Endometrial microvascular endothelial cells (primary cell): ENCODE data around the gene EGF. TPM values are rescaled to one million over a fixed set of nuclear protein-coding genes. Genes with fewer than 3 reads are reported as not detected.
"Not testable (repeated sequence)": the region's sequence is repeated elsewhere in the genome, so short reads cannot be mapped to it uniquely, and the experiment has no call there.

ENCODE experiments used
- in situ Hi-C: cut with HindIII; loops from 2 replicates; pipeline ENCODE4 v1.10.0; 2017; ENCODE audit warnings: low sequenced_read_pairs, low pct_unique_long_range_greater_than_20kb; ENCODE audit errors: inconsistent ontology term
- total RNA-seq: library from RNA; depleted of rRNA; stranded (reverse); fragments of >200 nt; gene quantifications from one replicate; pipeline ENCODE4 v1.2.3, GENCODE V29; 2015; ENCODE audit errors: inconsistent ontology term

Gene EGF
- not detected for total RNA-seq

DNA sequence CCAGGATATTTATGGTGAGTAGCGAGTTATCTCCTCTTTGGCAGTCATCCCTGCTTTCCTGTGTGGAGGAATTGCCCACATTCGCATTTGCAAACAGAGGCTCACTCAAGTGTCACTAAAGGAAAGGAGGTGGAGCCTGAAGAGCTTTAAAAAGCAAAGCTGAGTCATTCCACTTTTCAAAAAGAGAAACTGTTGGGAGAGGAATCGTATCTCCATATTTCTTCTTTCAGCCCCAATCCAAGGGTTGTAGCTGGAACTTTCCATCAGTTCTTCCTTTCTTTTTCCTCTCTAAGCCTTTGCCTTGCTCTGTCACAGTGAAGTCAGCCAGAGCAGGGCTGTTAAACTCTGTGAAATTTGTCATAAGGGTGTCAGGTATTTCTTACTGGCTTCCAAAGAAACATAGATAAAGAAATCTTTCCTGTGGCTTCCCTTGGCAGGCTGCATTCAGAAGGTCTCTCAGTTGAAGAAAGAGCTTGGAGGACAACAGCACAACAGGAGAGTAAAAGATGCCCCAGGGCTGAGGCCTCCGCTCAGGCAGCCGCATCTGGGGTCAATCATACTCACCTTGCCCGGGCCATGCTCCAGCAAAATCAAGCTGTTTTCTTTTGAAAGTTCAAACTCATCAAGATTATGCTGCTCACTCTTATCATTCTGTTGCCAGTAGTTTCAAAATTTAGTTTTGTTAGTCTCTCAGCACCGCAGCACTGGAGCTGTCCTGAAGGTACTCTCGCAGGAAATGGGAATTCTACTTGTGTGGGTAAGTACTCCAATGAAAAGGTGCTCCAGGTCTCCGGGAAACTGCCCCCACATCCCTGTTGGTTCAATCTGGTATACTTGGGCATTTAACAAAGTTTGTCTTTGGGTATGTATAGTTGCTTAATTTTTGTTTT is at the start of gene EGF:
Gene EGF, plus strand, starts transcription at position 178 of the 890 bp plus-strand sequence. Its CDS starts 453 bp downstream, at position 631.
- in situ Hi-C loops = no loop called here

DNA sequence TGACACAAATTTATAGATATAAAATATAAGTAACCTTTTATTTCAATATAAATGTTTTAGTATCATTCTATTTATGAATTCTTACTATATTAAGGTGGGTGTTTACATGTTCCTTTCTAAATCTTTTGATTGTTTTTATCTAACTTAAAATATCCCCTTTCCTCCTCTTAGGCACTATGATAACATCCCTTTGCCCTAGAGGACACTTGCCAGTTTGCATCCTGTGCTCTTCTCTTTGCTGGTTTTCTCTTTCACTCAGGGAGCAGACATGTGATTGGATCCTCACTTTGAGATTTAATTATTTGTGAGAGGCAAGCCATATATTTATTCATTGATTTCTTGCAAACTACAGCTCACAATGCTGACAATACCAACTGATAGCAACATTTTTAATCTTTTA is 48.5 kb upstream of the EGF start:
- in situ Hi-C loops = no loop called here

GRCh38 chr4:109870061-109870460 is 42.6 kb upstream of the EGF start:
- in situ Hi-C loops = no loop called here

GRCh38 chr4:109872065-109872464 is 40.6 kb upstream of the EGF start:
- in situ Hi-C loops = no loop called here

GRCh38 chr4:109872950-109873656 is 39.6 kb upstream of the EGF start:
- in situ Hi-C loops = no loop called here

DNA sequence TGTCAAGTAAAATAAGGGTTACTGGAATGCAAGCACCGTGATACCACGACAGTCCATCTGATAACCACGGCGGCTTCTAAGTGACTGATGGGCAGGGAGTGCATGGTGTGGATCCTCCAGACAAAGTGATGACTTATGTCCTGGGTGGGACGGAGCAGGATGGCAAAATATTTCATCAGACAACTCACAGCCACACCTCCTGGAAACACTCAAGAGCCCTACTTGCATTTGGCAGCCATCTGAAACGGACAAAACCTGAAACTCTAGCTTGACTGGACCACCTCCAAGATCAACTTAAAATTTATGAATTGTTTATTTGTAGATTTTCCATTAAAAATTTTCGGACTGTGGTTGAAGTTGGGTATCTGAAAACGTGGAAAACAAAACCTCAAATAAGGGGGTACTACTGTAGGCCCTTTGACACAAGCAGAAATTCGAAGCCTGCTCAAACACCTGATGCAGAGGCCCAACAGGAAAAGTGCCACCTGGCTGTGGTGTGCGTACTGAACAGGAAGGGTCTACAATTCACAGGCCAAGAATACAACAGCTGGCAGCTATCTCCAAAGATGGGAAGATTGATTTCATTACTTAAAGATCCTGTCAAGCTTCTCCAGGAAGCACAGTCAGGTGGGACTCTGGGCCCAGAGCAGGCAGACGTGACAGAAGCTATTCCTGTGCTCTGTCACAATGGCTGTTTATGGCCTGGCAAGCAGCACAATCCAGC is 38.7 kb upstream of the EGF start:
- in situ Hi-C loops = no loop called here

GRCh38 chr4:109875106-109875505 is 37.6 kb upstream of the EGF start:
- in situ Hi-C loops = no loop called here

DNA sequence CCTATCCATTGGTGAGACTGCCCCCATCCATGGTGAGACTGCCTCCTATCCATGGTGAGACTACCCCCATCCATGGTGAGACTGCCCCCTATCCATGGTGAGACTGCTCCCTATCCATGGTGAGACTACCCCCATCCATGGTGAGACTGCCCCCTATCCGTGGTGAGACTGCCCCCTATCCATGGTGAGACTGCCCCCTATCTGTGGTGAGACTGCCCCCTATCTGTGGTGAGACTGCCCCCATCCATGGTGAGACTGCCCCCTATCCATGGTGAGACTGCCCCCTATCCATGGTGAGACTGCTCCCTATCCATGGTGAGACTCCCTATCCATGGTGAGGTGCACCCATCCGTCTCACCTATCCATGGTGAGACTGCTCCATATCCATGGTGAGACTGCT is 37.1 kb upstream of the EGF start:
- in situ Hi-C loops = not testable (repeated sequence)

DNA sequence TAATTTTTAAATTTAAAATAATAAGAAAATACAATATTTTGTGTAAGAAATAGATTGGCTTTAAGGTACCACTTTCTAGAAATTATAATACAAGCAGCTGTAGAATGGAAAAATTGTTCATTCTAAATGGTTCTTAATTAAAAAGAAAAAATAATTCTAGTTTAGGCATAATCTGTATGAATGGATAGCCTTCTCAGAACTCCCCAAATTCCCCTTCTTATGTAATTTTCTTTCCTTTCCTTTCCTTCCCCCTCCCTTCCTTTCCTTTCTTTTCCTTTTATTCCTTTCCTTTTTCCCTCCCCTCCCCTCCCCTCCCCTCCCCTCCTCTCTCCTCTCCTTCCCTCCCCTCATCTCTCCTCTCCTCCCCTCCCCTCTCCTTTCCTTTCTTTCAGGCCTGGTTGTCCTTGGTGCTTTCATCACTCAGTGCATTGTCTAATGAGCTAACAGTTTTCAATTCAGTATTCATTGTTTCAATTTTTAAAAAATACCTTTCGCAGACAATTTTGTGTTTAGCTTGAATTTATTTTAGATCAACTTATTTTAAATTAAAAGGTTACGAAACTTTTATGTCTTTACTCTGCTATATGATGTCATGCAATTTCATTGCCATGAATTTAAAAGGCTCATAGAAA is 35.9 kb upstream of the EGF start:
- in situ Hi-C loops = no loop called here

GRCh38 chr4:109877400-109877799 is 35.3 kb upstream of the EGF start:
- in situ Hi-C loops = no loop called here

GRCh38 chr4:109878355-109878754 is 34.3 kb upstream of the EGF start:
- in situ Hi-C loops = no loop called here

- in situ Hi-C loops = no loop called here
Measured at GRCh38 chr4:109879081-109879480, 33.6 kb upstream of the EGF start.

GRCh38 chr4:109879636-109880314 is 32.9 kb upstream of the EGF start:
- in situ Hi-C loops = no loop called here

DNA sequence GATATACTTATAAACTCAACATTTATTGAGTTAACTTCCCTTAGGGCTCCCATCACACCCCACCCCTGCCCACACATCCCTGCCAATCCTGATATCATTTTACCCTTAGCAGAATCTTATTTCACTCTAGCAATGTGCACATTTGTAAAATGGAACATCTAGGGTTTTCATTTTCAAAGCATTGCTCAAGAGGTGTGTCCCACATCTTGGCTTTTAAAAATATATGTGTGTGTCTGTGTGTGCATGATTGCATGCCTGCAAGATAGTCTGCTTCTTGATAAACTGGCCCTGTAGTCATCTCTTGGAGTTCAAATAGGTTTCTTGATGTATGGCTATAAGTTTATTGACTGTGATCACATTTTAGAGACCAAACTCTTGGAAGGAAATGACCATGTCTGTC is 26.4 kb upstream of the EGF start:
- in situ Hi-C loops = no loop called here

- in situ Hi-C loops = no loop called here
Measured at GRCh38 chr4:109887071-109887470, 25.6 kb upstream of the EGF start.

- in situ Hi-C loops = no loop called here
Measured at GRCh38 chr4:109890076-109890475, 22.6 kb upstream of the EGF start.

DNA sequence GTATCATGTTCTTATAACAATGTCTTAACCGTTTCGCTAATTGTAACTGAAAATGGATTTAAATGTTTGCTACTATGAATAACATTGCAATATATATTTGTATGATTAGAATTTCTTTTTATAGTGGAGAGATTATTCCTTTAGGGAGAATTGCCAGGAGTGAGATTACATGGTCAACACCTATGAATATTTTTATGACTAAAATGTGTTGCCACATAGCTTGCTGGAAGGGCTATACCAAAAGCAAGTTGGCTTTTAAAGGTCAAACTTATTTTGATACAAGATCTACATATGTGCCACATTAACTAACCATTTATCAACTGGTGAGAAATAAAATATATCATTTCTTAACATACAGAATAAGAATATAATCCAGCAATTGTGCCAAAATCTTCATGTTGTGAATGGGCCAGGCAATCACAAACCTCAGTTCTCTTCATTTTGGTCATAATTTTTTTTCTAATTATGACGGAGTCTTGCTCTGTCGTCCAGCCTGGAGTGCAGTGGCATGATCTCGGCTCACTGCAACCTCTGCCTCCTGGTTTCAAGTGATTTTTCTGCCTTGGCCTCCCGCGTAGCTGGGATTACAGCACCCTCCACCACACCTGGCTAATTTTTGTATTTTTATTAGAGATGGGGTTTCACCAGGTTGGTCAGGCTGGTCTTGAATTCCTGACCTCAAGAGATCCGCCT is 10.0 kb upstream of the EGF start:
- in situ Hi-C loops = no loop called here

DNA sequence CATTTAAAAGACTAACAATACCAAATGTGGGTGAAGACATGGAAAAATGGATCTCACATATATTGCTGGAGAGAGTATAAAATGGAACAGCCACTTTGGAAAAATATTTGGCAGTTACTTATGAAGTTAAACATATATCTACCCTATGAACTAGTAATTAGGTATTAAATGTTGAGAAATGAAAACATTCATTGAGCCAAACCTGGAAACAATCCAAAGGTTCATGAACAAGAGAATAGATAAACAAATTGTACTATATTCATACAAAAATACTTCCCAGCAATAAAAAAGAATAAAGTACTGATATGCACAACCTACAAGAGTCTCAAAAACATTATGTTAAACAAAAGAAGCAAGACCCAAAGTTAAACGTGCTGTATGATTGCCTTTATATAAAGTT is 4.0 kb upstream of the EGF start:
- in situ Hi-C loops = no loop called here
